ENCODE results near the gene UGT2B17.
"Not testable (repeated sequence)": the region's sequence is repeated elsewhere in the genome, so short reads cannot be mapped to it uniquely, and the experiment has no call there.

UGT2B17 gene

DNA sequence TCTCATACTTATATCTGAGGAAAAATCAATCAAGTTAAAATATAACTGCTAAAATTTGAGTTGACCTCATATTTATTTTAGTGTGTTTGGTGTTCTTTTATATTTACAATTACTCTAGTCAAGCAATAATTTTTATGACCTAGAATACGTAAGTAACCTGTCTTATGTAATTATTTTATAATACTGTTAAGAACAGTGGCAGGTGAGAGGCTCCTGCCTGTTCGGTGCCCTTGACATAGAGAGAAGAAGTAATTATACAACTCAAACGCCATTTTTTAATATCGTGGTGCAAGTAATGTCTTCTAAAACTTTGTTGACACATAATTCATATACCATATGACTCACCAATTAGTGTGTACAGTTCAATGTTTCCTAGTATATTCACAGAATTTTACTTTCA is 7.6 kb downstream of the UGT2B17 start:
- DNase-seq: not testable (repeated sequence)

DNA sequence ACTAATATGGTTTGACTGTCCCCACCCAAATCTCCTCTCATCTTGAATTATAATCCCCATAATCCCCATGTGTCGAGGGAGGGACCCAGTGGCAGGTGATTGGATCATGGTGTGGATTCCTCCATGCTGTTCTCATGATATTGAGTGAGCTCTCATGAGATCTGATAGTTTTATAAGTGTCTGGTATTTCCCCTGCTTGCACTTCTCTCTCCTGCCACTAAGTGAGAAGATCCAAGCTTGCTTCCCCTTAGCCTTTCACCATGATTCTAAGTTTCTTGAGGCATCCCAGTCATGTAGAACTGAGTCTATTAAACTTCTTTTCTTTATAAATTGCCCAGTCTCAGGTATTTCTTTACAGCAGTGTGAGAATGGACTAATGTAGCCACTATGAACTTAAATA is 9.8 kb downstream of the UGT2B17 start:
- not testable (repeated sequence) for DNase-seq

DNA sequence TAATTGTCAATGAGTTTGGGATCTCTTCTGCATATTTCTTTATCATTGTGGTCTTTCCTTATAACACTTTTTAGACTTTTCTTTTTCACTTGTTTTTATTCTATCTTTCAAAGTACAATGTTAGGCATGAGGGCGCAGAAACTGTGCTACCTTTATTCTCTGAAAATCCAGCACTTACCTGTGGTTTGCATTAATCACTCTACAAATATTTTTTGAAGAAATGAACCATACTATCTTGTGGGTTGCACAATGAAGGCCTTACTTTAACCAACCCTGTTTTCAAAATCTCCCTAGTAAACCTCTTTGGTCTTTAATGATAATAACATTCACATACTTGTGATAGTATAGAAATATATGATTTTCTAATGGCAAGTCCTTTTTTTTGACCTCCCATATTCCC is 11.0 kb downstream of the UGT2B17 start:
- DNase-seq: not testable (repeated sequence)

- DNase-seq: not testable (repeated sequence)
Measured at GRCh38 chr4:68560364-68561070, 15.6 kb downstream of the UGT2B17 start.

- DNase-seq: not testable (repeated sequence)
Measured at GRCh38 chr4:68553830-68554229, 22.3 kb downstream of the UGT2B17 start.

DNA sequence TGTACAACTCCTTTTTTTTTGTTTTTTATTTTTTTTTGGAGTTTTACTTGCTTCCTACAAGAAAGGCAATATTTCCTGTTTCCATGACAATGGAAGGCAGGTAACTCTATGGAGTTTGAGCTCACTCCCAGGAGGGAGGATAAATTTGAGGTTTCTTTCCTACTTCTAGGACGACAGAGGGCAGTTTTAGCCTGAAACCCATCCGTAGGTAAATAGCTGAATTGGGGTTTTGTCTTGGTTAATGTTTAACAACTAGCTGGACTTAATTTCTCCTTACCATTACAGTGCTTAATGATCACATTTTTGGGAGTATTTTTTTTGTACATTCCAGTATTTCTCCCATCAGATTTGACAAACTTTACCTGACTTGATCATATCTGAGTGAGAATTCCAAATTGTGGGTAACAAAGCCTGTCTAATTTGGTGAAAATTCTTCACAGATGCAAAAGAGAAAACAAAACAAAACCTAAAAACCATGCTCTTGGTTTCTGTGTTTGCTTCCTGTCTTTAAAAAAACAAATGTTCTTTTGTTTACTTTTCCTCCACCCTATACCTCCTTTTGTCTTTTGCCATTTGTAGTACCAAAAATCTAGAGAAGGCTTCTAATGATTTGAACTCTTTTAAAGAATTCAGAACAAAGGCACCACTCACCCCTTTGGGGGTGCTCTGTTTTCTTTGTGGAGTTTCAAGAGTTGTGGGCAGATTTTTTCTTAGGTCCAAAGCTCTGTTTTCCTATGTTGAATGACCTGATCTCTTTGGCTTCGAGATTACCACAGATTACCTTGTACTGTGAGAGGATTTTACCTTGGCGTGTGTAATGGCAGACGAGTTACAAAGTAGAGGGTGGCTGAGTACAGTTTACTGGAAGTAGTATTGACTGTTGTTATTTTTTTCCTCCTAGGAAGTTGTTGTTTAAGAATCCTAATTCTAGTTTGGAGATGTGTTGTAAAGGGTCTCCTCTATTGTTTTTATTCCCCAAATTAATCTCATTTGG is 23.0 kb downstream of the UGT2B17 start:
- DNase-seq: not testable (repeated sequence)

- not testable (repeated sequence) for DNase-seq
Measured at GRCh38 chr4:68542742-68543141, 33.4 kb downstream of the UGT2B17 start.

- no peak for DNase-seq
Measured at GRCh38 chr4:68536375-68536774, 39.7 kb downstream of the UGT2B17 start.

GRCh38 chr4:68535974-68536373 is 40.1 kb downstream of the UGT2B17 start:
- no peak for DNase-seq

- DNase-seq: not testable (repeated sequence)
Measured at GRCh38 chr4:68522232-68522631, 53.9 kb downstream of the UGT2B17 start.

GRCh38 chr4:68520985-68521384 is 55.1 kb downstream of the UGT2B17 start:
- no peak for DNase-seq

DNA sequence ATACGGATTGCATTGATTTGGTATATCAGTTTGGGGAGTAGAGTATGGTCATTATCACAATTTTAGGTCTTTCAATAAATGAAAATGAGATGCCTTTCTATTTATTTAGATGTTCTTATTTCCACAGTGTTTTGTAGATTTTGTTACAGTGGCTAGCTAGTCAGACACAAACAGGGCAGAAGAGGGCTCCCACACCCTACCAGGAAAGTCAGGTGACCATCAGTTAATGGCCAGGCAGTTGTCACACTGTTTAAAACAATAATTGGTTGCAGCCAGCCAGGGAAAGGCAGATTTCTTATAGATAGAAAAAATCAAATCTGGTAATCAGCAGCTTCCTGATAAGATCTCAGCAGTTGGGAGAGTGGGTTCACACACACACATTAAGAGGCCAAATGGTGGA is 57.2 kb downstream of the UGT2B17 start:
- no peak for DNase-seq

- not testable (repeated sequence) for DNase-seq
Measured at GRCh38 chr4:68505452-68505851, 70.7 kb downstream of the UGT2B17 start.

DNA sequence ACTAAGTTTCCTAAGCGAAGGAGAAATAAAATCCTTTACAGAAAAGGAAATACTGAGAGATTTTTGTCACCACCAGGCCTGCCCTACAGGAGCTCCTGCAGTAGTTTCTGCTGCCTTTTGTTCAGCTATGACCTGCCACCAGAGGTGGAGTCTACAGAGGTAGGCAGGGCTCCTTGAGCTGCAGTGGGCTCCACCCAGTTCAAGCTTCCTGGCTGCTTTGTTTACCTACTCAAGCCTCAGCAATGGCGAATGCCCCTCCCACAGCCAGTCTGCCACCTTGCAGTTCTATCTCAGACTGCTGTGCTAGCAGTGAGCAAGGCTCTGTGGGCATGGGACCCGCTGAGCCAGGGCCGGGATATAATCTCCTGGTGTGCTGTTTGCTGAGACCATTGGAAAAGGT is 71.3 kb downstream of the UGT2B17 start:
- peak in 1 of 2 donors; percentile 36 for DNase-seq

GRCh38 chr4:68503462-68503861 is 72.7 kb downstream of the UGT2B17 start:
- DNase-seq: not testable (repeated sequence)

GRCh38 chr4:68499021-68499420 is 77.1 kb downstream of the UGT2B17 start:
- DNase-seq: no peak

DNA sequence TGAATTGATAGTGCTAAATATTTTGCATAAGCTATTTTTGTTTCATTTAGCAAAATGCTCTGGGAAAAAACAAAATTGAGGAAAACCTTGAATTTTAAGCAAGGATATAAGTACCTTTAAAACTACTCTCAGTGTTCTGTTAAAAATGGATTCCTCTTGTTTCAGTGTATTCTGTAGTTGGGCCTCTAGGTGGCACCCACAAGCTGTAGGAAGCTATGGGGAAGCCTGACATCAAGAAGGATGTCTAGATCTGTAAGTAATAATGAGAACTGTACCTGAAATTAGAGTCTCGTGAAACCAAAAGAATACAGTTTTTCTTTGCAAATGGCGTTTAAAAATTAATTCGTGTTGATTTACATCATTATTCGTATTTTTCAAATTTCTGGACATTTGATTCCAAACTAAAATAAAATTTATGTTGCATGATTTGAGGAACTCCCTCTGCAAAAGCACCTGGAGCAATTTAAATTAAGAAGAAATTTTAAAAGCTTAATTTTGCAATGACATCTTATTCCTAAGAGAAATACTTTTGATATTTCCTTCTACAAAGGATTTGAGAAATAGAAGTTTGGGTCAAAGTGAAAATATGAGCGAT is 77.6 kb downstream of the UGT2B17 start:
- peak; percentile 35 to 71 for DNase-seq

GRCh38 chr4:68494688-68495087 is 81.4 kb downstream of the UGT2B17 start:
- DNase-seq: no peak

- DNase-seq: no peak
Measured at GRCh38 chr4:68490826-68491457, 85.2 kb downstream of the UGT2B17 start.

DNA sequence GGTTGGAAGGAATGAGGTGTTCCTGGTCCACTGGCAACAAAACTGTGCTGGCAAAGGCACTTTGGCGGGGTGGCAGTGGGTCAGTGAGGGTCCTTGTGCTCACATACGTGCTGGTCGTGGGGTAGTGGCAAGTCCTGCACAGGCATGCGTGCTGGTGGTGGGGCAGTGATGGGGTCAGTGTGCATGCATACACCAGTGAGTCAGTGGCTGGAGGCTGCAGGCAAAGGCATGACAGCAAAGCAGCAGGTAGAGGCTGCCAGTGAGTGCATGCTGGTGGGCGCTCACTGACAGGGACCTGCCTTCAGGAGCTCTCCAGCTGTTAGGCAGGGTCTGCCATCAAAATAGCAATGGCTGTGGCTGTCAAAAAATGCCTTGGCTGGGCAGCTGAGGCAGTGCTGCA is 86.8 kb downstream of the UGT2B17 start:
- DNase-seq: no peak
